Neural cell (in vitro differentiated cells): ENCODE measurements around the gene PIANP. TPM values are rescaled to one million over a fixed set of nuclear protein-coding genes. Genes with fewer than 3 reads are reported as not detected.
"Not testable (repeated sequence)": the region's sequence is repeated elsewhere in the genome, so short reads cannot be mapped to it uniquely, and the experiment has no call there.

Experiments
- H2AFZ ChIP-seq: fragments of 200-600, 300-800 bp; sonication (generic), shearing (Covaris generic); 2 replicates; pipeline ENCODE4 v1.6.0; 2014; ENCODE audit warnings: low read depth, mild to moderate bottlenecking, antibody characterized with exemption, low read length, moderate library complexity
- H3F3A ChIP-seq: fragments of 200-600 bp; shearing (Covaris generic); 2 replicates; pipeline ENCODE4 v1.6.1; 2016; ENCODE audit warnings: mild to moderate bottlenecking, moderate library complexity, mixed read lengths, antibody characterized with exemption, low read length; ENCODE audit not compliant: insufficient read depth, poor library complexity, severe bottlenecking
- H3K27ac ChIP-seq: fragments of 200-600, 300-800 bp; sonication (generic), shearing (Covaris generic); 2 replicates; pipeline ENCODE4 v1.5.1; 2014; ENCODE audit warnings: mild to moderate bottlenecking, low read length, moderate library complexity
- H3K27me3 ChIP-seq: fragments of 300-800, 200-600 bp; sonication (generic), shearing (Covaris generic); 2 replicates; pipeline ENCODE4 v1.6.0; 2014; ENCODE audit warnings: mild to moderate bottlenecking, low read depth, low read length, moderate library complexity; ENCODE audit not compliant: insufficient read depth
- H3K36me3 ChIP-seq: fragments of 300-800, 200-600 bp; sonication (generic), shearing (Covaris generic); 2 replicates; pipeline ENCODE4 v1.5.1; 2014; ENCODE audit warnings: mild to moderate bottlenecking, antibody characterized with exemption, low read length, moderate library complexity; ENCODE audit not compliant: insufficient read depth
- H3K4me2 ChIP-seq: fragments of 300-800, 200-600 bp; sonication (generic), shearing (Covaris generic); 2 replicates; pipeline ENCODE4 v1.6.0; 2014; ENCODE audit warnings: mild to moderate bottlenecking, low read length
- H3K4me3 ChIP-seq: fragments of 300-800, 200-600 bp; sonication (generic), shearing (Covaris generic); 2 replicates; pipeline ENCODE4 v1.5.1; 2014; ENCODE audit warnings: mild to moderate bottlenecking, low read length, moderate library complexity
- H3K79me2 ChIP-seq: fragments of 200-600 bp; shearing (Covaris generic); replicated peaks from 2 replicates; pipeline ENCODE4 v1.6.0; 2014; ENCODE audit warnings: mild to moderate bottlenecking, low read length, moderate library complexity; ENCODE audit not compliant: insufficient read depth
- H3K9ac ChIP-seq: fragments of 300-800, 200-600 bp; sonication (generic), shearing (Covaris generic); 2 replicates; pipeline ENCODE4 v1.6.1; 2016; ENCODE audit warnings: mild to moderate bottlenecking, low read length, mixed read lengths
- H3K9me2 ChIP-seq: fragments of 200-600 bp; shearing (Covaris generic); 2 replicates; pipeline ENCODE4 v1.6.1; 2016; ENCODE audit warnings: mild to moderate bottlenecking, low read length, mixed read lengths; ENCODE audit not compliant: insufficient read depth
- H3K9me3 ChIP-seq: fragments of 200-600, 300-800 bp; sonication (generic), shearing (Covaris generic); 2 replicates; pipeline ENCODE4 v1.6.1; 2016; ENCODE audit warnings: mild to moderate bottlenecking, mixed run types, low read length, moderate library complexity, mixed read lengths
- H4K20me1 ChIP-seq: fragments of 200-600 bp; shearing (Covaris generic); 2 replicates; pipeline ENCODE4 v1.6.1; 2016; ENCODE audit warnings: mild to moderate bottlenecking, mixed run types; ENCODE audit not compliant: insufficient read depth
- CTCF ChIP-seq: fragments of 450-650 bp; IDR thresholded peaks from 2 replicates; pipeline ENCODE4 v1.5.1; 2014; ENCODE audit warnings: antibody characterized with exemption, mild to moderate bottlenecking, moderate library complexity; ENCODE audit not compliant: poor library complexity, severe bottlenecking
- EP300 ChIP-seq: fragments of 450-650 bp; conservative IDR thresholded peaks from 2 replicates; pipeline ENCODE4 v1.6.1; 2014; ENCODE audit warnings: antibody characterized with exemption, mild to moderate bottlenecking, moderate library complexity; ENCODE audit not compliant: poor library complexity, severe bottlenecking
- EZH2 ChIP-seq: fragments of 200-600, 300-800 bp; shearing (Covaris generic), sonication (generic); IDR thresholded peaks from 2 replicates; pipeline ENCODE4 v1.6.1; 2014; ENCODE audit warnings: antibody characterized with exemption, low read length, borderline replicate concordance, mild to moderate bottlenecking; ENCODE audit not compliant: insufficient read depth, poor library complexity, severe bottlenecking
- MXI1 ChIP-seq: fragments of 450-650 bp; conservative IDR thresholded peaks from 2 replicates; pipeline ENCODE4 v1.6.1; 2014; ENCODE audit warnings: antibody characterized with exemption, mild to moderate bottlenecking; ENCODE audit not compliant: poor library complexity, severe bottlenecking
- POLR2AphosphoS5 ChIP-seq: IDR thresholded peaks from 2 replicates; pipeline ENCODE4 v1.6.1; 2012
- RAD21 ChIP-seq: fragments of 450-650 bp; conservative IDR thresholded peaks from 2 replicates; pipeline ENCODE4 v1.6.1; 2014; ENCODE audit warnings: antibody characterized with exemption, mild to moderate bottlenecking, moderate library complexity
- REST ChIP-seq: IDR thresholded peaks from 2 replicates; pipeline ENCODE4 v1.6.1; 2012; ENCODE audit warnings: borderline replicate concordance
- SMC3 ChIP-seq: fragments of 450-650 bp; conservative IDR thresholded peaks from 2 replicates; pipeline ENCODE4 v1.6.1; 2014; ENCODE audit warnings: antibody characterized with exemption, mild to moderate bottlenecking, moderate library complexity; ENCODE audit not compliant: poor library complexity
- TAF1 ChIP-seq: IDR thresholded peaks from 2 replicates; pipeline ENCODE4 v1.6.1; 2012; ENCODE audit warnings: low read depth
- polyA plus RNA-seq: library from polyadenylated mRNA; depleted of rRNA; stranded (reverse); fragments of >200 nt; gene quantifications from 2 replicates; pipeline ENCODE4 v1.2.3, GENCODE V29; 2014

PIANP gene
- polyA plus RNA-seq, 1 donor from 2014 or later, result 4.4 TPM

GRCh38 chr12:6745741-6746525 is 45.3 kb upstream of the PIANP start:
- H3K27me3 ChIP-seq, result no peaks in the 10 kb centered on the region
- H4K20me1 ChIP-seq, result no peaks in the 10 kb centered on the region
- no peaks in the 10 kb centered on the region for H3K9me3 ChIP-seq
- H3K4me3 ChIP-seq, result no peak overlapping the region
- no peak overlapping the region for H3K27ac ChIP-seq
- no peaks in the 10 kb centered on the region for H3K9me2 ChIP-seq
- peaks cover 7% of the 10 kb centered on the region for H3K36me3 ChIP-seq
- no peaks in the 10 kb centered on the region for H3F3A ChIP-seq
- H3K79me2 ChIP-seq, result peaks cover 3% of the 10 kb centered on the region
- no peak overlapping the region for H3K4me2 ChIP-seq
- H2AFZ ChIP-seq, result no peak overlapping the region
- no peak for TF ChIP-seq TAF1
- TF ChIP-seq SMC3, result no peak
- TF ChIP-seq REST, result no peak
- no peak for TF ChIP-seq POLR2AphosphoS5
- no peak for TF ChIP-seq MXI1
- TF ChIP-seq CTCF, result no peak
- TF ChIP-seq RAD21, result no peak
- no peak overlapping the region for H3K9ac ChIP-seq

- H3K79me2 ChIP-seq, H2AFZ ChIP-seq, H3K27ac ChIP-seq, H3K4me2 ChIP-seq, H3K27me3 ChIP-seq, H3K4me3 ChIP-seq, H3K9me3 ChIP-seq, H3K9me2 ChIP-seq, H4K20me1 ChIP-seq, H3F3A ChIP-seq, H3K36me3 ChIP-seq, H3K9ac ChIP-seq: not testable (repeated sequence)
Observed at GRCh38 chr12:6743300-6743699, 42.7 kb upstream of the PIANP start.

GRCh38 chr12:6742834-6743233 is 42.2 kb upstream of the PIANP start:
- TF ChIP-seq REST (no peak), MXI1 (no peak), EP300 (no peak), CTCF (no peak), RAD21 (no peak), EZH2 (no peak), SMC3 (no peak), TAF1 (no peak), POLR2AphosphoS5 (no peak)
- no peak overlapping the region for H3K4me2 ChIP-seq
- H2AFZ ChIP-seq, result no peak overlapping the region
- no peak overlapping the region for H3K4me3 ChIP-seq
- H4K20me1 ChIP-seq, result no peaks in the 10 kb centered on the region
- no peaks in the 10 kb centered on the region for H3F3A ChIP-seq
- H3K79me2 ChIP-seq, result no peaks in the 10 kb centered on the region
- no peak overlapping the region for H3K27ac ChIP-seq
- H3K36me3 ChIP-seq, result peaks cover 5% of the 10 kb centered on the region
- H3K9ac ChIP-seq, result no peak overlapping the region
- no peaks in the 10 kb centered on the region for H3K9me3 ChIP-seq
- H3K9me2 ChIP-seq, result no peaks in the 10 kb centered on the region
- H3K27me3 ChIP-seq, result no peaks in the 10 kb centered on the region
